C1 segment of cervical spinal cord (tissue), 14 donors: ENCODE data around the gene PTPRD.

Experiments
- DNase-seq, 14 donors: peaks; one replicate each; lab custom pipeline; 2025; lab: John Stamatoyannopoulos, UW

Gene PTPRD

GRCh38 chr9:8649160-8649559 lies 1963.6 kb downstream of the PTPRD start:
- peak in 1 of 14 donors; percentile 33 for DNase-seq

- no peak for DNase-seq
Measured at GRCh38 chr9:8648271-8648845, 1964.4 kb downstream of the PTPRD start.

- no peak for DNase-seq
Measured at GRCh38 chr9:8647824-8648223, 1965.0 kb downstream of the PTPRD start.

GRCh38 chr9:8644571-8644970 lies 1968.2 kb downstream of the PTPRD start:
- no peak for DNase-seq

- peak in 1 of 14 donors; percentile 4 for DNase-seq
Measured at GRCh38 chr9:8643896-8644295, 1968.9 kb downstream of the PTPRD start.

- no peak for DNase-seq
Measured at GRCh38 chr9:8643464-8643863, 1969.3 kb downstream of the PTPRD start.

- no peak for DNase-seq
Measured at GRCh38 chr9:8640761-8641160, 1972.0 kb downstream of the PTPRD start.

GRCh38 chr9:8637626-8638025 lies 1975.2 kb downstream of the PTPRD start:
- no peak for DNase-seq

- DNase-seq: no peak
Measured at GRCh38 chr9:8633784-8634183, 1979.0 kb downstream of the PTPRD start.

- peak in 1 of 14 donors; percentile 8 for DNase-seq
Measured at GRCh38 chr9:8632493-8632892, 1980.3 kb downstream of the PTPRD start.

- DNase-seq: no peak
Measured at GRCh38 chr9:8628791-8629190, 1984.0 kb downstream of the PTPRD start.

- DNase-seq: peak in 1 of 14 donors; percentile 28
Measured at GRCh38 chr9:8627976-8628679, 1984.7 kb downstream of the PTPRD start.

- DNase-seq: no peak
Measured at GRCh38 chr9:8622871-8623270, 1989.9 kb downstream of the PTPRD start.

GRCh38 chr9:8622222-8622802 lies 1990.5 kb downstream of the PTPRD start:
- DNase-seq: no peak

GRCh38 chr9:8621416-8621815 lies 1991.4 kb downstream of the PTPRD start:
- DNase-seq: no peak

- DNase-seq: no peak
Measured at GRCh38 chr9:8616414-8616813, 1996.4 kb downstream of the PTPRD start.

GRCh38 chr9:8614926-8615440 lies 1997.8 kb downstream of the PTPRD start:
- no peak for DNase-seq

- peak in 1 of 14 donors; percentile 77 for DNase-seq
Measured at GRCh38 chr9:8613346-8613825, 1999.4 kb downstream of the PTPRD start.

- DNase-seq: no peak
Measured at GRCh38 chr9:8611153-8611552, 2001.6 kb downstream of the PTPRD start.

- DNase-seq: peak in 1 of 14 donors; percentile 39
Measured at GRCh38 chr9:8610256-8610655, 2002.5 kb downstream of the PTPRD start.

- DNase-seq: no peak
Measured at GRCh38 chr9:8605096-8605495, 2007.7 kb downstream of the PTPRD start.

GRCh38 chr9:8604201-8604600 lies 2008.6 kb downstream of the PTPRD start:
- no peak for DNase-seq
